HG02943 (cell line): Measurements from ENCODE around the gene PSMD12.
"Not testable (repeated sequence)": the region's sequence is repeated elsewhere in the genome, so short reads cannot be mapped to it uniquely, and the experiment has no call there.

Experiments
- ATAC-seq: cut with Tn5 transposase; IDR thresholded peaks from one replicate; pipeline ENCODE4 v1.9.1; 2021; ENCODE audit warnings: mild to moderate bottlenecking, low read depth, moderate library complexity; ENCODE audit not compliant: unreplicated experiment

Gene PSMD12

DNA sequence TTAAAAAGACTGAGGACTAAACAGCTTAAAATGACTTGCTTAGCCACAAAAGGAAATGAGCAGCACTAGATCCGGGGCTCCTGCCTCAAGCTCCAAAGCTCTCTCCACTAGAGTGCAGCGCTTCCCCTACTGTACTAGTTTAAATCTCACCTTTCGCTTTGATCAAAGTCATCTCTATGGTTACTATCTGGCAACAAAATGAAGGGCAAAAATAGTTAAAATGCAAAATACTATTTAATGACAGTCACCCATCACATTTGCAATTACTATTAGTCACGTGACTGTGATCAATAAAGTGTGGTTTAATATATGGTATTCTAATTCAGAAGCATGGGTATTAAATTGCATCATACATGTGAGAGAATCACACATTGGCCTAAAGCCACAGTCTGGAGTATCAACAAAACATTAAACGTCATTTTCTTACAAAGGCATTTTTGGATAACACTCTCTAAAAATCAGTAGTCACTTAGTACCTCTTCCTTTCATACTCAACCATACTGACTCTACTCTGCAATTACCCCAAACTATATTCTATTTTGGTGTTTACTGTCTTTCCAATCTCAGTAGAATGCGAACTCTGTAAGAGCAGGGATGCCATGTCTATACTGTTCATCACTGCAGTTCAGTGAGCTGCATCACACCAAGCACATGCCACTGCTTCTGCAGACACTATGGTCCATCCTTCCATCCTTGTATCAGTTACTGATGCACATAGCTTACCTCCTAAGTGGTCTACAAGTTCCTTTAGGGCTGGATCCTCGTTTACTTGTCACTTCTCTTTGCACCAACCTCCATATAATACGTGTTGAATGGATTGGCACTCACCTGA lies 6.2 kb downstream of the PSMD12 start:
- no peak for ATAC-seq

- ATAC-seq = no peak
These were observed 7.8 kb downstream of the PSMD12 start for GRCh38 chr17:67358612-67359011.

- no peak for ATAC-seq
These were observed 12.3 kb downstream of the PSMD12 start for GRCh38 chr17:67353929-67354574.

DNA sequence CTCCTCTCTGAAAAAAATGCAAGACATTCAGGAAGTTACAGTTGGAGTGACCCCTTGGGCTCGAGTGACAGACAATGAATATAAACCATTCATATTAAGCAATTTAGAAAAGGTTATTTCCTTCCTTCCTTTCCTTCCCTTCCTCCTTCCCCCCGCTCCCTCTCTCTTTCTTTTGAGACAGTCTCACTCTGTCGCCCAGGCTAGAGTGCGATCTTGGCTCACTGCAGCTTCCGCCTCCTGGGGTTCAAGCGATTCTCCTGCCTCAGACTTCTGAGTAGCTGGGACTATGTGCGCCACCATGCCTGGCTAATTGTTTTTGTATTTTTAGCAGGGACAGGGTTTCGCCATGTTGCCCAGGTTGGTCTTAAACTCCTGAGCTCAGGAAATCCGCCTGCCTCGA lies 13.2 kb downstream of the PSMD12 start:
- no peak for ATAC-seq

DNA sequence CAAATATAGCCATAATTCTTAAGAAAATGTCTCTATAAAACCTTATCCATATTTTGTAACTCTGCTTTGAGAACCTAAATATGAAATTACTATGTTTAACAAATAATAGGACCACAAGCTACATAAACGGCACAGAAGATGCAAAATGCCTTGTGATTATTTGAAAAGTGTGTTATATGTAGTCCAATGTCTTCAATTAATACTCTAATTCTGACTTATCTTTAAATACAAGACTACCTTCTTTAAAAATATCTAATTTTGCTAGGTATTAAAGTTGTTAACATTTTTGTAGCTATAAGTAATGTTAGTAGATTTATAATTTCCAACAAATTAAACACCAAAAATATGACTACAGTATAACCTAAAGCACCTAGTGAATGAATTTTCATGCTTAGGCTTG lies 17.0 kb downstream of the PSMD12 start:
- ATAC-seq = no peak

- ATAC-seq = no peak
These were observed 18.6 kb downstream of the PSMD12 start for GRCh38 chr17:67347826-67348225.

GRCh38 chr17:67343237-67343636 lies 23.1 kb downstream of the PSMD12 start:
- no peak for ATAC-seq

GRCh38 chr17:67338353-67338752 lies 28.0 kb downstream of the PSMD12 start:
- not testable (repeated sequence) for ATAC-seq

DNA sequence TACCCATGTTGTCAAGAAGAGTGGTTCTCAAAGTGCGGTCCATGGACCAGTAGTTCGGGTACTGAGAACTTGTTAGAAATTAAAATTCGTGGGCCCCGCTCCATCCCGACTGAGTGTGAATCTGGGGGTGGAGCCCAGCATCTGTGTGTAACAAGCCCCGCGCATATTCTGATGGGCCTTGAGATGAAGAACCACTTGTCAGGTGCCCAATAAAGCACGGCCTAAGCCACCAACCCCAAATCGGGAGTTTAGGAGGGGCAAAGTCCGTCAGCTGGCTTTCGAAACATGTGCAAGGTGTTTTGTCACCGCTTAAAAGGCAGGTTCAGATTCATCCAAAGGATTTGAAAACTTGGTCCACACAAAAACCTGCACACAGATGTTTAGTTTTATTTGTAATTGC lies 29.5 kb downstream of the PSMD12 start:
- ATAC-seq = no peak

DNA sequence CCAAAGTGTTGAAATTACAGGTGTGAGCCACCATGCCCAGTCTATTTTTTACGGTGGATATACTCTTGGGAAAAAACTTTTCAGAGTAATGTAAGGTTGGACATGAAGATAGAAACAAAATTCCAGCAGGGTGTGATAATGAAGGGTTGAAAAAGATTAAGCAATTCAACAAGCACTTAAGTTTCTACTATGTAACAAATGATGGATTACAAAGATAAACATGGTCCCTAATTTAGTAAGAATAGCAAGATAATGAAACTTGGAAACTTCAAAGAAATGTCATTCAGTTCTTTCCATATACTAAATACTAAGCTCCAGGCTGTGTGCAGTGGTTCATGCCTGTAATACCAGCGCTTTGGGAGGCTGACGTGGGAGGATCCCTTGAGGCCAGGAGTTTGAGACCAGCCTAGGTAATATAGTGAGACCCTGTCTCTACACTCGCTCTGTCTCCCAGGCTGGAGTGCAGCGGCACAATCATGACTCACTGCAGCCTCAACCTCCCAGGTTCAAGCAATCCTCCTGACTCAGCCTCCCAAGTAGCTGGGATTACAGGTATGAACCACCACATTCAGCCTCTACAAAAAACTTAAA lies 31.0 kb downstream of the PSMD12 start:
- ATAC-seq = no peak

- ATAC-seq = not testable (repeated sequence)
These were observed 34.2 kb downstream of the PSMD12 start for GRCh38 chr17:67332162-67332508.

GRCh38 chr17:67331381-67332161 lies 34.8 kb downstream of the PSMD12 start:
- ATAC-seq = not testable (repeated sequence)

GRCh38 chr17:67328026-67328425 lies 38.4 kb downstream of the PSMD12 start:
- no peak for ATAC-seq

DNA sequence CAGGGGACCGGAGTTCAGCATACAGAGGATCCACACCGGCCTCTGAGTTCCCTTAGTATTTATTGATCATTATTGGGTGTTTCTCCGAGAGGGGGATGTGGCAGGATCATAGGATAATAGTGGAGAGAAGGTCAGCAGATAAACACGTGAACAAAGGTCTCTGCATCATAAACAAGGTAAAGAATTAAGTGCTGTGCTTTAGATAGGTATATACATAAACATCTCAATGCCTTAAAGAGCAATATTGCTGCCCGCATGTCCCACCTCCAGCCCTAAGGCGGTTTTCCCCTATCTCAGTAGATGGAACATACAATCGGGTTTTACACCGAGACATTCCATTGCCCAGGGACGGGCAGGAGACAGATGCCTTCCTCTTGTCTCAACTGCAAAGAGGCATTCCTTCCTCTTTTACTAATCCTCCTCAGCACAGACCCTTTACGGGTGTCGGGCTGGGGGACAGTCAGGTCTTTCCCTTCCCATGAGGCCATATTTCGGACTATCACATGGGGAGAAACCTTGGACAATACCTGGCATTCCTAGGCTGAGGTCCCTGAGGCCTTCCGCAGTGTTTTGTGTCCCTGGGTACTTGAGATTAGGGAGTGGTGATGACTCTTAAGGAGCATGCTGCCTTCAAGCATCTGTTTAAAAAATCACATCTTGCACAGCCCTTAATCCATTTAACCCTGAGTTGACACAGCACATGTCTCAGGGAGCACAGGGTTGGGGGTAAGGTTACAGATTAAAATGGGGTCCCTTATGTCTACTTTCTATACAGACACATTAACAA lies 39.2 kb downstream of the PSMD12 start:
- ATAC-seq = not testable (repeated sequence)

- ATAC-seq = no peak
These were observed 39.9 kb downstream of the PSMD12 start for GRCh38 chr17:67326440-67326839.

GRCh38 chr17:67324330-67324729 lies 42.0 kb downstream of the PSMD12 start:
- no peak for ATAC-seq

DNA sequence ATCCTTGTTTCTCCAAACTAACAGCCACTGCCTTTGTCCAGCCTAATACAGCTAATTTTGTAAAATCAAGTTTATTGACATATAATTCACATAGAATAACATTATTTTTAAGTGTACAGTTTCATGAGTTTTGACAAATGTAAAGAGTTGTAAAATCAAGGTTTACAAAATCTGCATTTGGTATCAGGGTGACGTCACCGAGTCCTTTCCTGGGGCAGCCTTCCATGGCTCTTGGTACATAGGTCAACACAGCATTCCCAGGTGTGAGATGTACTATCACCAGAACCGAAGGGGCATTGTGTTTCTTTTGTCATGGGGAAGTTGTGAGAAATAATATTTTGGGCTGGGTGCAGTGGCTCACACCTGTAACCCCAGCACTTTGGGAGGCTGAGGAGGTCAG lies 42.9 kb downstream of the PSMD12 start:
- no peak for ATAC-seq

- ATAC-seq = no peak
These were observed 44.2 kb downstream of the PSMD12 start for GRCh38 chr17:67322042-67322787.

- ATAC-seq = not testable (repeated sequence)
These were observed 44.9 kb downstream of the PSMD12 start for GRCh38 chr17:67321486-67321885.
